HG02610 (cell line): Measurements from ENCODE around the gene FAM200C.

Experiments
- ATAC-seq: cut with Tn5 transposase; IDR thresholded peaks from one replicate; pipeline ENCODE4 v1.9.1; 2021; ENCODE audit warnings: mild to moderate bottlenecking, moderate library complexity; ENCODE audit not compliant: unreplicated experiment

The FAM200C gene

DNA sequence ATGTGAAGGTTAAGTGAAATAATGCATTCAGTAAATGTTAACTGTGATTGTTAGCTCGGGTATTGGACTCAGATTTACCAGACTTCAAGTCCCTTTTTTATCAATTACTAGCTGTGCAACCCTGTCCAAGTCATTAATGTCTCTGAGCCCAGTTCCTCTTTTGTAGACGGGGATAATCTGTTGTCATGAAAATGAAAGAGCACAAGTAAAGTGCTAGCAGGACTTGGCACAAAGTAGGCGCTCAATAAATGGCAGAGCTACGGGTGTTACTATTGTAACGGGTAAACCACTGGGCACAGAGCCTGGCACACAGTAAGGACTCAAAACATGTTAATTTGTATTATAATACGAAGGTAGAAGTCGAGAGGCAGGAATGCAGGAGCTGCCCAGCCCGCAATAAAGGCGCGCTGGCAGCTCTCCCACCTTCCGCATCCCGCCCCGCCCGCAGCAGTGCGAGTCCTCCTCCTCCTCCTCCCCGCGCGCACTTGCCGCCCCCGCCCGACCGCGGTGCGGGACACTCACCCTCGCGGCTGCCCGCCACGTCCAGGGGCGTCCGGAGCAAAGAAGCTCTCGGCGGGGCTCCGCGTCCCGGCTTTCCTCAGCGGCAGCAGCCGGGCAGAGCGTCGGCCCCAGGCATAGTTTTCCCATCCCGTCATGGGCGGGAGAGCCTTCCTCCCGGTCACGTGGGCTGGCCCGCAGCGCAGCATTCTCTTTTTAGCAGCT, 29.7 kb downstream of the FAM200C start, which contains the start of gene C1QTNF2:
TSS of gene C1QTNF2 (minus strand) at position 637 of the 723 bp plus-strand sequence. CDS start 15,615 bp downstream, outside the sequence.
- ATAC-seq, result no peak

DNA sequence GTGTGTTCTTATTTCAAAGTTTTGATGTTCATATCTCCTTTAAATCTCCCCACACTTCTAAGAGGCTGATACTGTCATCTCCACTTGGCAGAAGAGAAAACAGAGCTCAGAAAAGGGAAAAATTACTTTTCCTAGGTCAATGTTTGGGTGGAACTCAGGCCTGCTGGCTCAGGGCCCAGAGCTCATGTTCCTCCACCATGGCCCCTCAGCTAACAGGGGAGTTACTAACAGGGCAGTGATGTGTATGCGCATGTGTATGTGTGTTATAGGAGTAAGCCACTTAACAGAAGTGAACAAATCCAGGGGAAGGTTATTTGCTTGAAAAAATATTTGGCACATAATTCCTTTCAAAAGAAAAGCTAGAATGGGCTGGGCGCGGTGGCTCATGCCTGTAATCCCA, 32.0 kb downstream of the FAM200C start:
- no peak for ATAC-seq

DNA sequence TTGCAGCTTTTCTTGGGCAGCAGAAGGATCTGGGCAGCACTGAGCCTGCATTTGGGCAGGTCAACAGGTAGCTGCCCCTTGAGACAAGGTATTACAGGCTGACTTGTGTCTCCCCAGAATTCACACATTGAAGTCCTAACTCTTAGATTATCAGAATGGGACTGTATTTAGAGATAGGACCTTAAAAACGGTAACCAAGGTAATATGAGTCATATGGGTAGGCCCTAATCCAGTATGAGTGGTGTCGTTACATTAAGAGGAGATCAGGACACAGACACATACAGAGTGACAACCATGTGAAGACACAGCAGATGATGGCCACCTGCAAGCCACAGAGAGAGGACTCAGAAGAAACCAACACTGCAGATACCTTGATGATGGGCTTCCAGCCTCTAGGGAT, 32.6 kb downstream of the FAM200C start:
- ATAC-seq, result no peak

DNA sequence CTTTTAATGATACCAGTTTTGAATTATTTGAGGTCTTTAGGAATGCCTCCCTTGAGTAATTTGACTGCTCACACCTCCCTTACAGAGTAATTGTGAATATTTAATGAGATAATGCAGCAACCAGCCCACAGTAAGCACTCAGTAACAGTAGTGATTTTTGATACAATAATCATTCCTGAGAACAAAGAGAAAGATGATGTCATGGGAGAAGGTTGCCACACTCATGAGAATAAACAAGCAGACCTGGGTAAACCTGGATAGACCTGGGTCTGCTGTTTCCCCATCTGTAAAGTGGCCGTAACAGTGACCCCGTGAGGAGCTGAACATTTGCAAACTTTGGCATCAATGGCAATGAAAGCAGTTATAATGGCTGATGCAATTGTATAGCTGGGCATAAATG, 33.6 kb downstream of the FAM200C start:
- ATAC-seq, result no peak

DNA sequence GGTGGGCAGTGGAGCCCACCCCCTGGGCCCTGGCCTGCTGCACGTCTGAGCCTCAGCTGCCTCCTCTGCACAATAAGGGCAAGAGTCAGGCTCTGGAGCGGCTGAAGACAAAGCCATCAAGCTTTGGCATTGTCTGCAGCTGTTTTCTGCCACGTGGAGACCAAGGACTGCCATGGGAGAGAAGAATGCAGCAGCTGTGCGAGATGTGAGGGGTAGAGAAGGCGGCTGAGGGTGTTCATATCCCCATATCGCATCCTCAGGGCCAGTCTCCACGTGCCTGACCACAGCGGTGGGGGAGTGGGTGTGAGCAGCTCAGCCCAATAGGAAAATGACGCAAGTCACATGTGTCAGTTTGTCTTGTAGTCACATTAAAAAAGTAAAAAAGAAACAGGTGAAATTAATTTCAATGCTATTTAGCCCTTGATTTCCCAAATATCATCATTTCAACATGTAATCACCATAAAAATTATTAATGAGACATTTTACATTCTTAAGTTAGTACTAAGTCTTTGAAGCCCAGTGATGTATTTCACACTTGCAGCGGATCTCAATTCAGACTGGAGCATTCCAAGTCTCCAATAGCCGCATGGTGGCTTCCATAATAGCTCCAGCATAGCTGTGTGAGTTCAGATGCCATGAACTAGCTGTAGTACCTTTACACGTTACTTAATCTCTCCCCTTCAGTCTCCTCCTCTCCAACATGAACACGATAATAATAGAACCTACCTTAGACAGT, 36.0 kb downstream of the FAM200C start:
- ATAC-seq, result no peak

DNA sequence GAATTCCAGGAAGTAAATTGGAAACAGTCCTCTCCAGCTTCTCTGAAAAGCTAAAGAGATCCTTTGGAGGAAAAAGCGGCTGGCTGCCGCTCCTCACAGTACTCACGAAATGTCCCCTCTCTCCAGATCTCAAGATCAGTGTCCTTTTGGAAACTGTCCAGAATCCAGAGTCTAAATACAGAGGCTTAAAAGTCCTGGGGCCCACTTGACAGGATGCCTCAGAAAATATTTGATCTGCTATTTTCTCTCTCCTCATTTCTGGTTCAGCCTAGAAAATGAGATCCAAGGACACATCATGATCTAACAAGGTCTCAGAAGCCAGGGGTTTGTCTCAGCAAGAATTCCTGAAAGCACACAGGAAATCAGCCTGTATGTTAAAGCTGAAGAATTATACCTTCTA, 36.6 kb downstream of the FAM200C start:
- ATAC-seq, result no peak

DNA sequence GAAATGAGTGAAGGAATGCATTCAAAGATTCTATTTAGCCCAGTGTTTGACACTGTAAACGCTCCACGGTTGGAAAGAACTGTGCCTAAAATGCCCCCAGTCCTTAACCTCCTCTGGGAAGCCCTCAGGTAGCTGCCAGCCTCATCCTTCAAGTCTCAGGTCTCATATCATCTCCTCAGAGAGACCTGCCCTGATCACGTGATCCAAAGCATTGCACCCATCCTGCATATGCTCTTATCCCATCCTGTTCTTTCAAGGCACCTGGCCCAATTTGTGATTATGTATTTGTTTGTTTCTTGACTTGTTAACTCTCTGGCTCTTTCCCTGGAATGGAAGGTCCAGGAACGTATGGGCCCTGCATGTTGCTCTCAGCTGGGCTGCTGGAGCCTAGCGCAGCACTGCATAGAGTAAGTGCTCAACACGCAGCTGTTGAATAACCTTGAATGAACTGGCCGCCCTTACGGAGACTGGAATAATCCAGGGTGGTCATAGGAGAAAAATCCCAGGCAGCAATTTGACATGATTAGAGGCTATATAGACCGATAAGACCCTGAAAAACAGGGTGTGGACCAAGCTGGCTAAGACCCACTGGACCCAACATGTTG, 38.1 kb downstream of the FAM200C start:
- ATAC-seq, result no peak

DNA sequence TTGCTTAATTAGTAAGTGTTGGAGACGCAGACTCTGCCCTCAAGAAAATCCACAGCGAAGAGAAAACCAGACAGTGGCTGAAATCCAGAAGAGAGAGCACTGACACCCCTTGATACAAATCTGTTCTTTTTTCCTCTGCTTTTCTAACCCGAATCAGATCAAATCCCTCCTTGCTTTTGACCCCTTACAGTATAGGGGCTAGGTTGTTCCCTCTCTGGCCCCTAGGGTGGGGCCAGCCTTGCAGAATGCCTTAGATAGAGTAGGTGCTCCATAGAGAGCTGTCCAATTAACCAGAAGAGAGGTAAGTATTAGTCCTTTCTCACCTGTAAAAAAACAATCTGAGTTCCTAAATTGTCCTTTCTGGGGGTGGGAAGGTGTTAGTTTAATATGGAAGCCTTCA, 39.5 kb downstream of the FAM200C start:
- ATAC-seq, result no peak

DNA sequence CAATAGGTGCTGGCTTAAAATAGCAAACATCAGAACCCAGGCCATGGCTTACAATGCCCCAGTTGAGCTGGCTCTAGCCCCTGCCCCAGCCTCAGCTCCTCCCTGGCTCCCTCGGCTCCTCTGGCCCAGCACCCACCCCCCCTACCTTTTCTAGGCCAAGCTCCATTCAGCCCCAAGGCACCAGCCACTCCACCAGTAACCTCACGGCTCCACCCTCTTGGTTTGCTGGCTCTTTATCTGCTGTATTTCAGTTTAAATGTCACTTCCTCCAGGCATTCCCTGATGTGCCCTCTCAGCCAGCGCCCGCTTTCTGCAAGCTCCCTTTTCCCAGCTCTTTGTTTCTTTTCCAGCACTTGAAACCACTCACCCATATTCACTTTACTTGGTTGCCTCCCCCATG, 40.0 kb downstream of the FAM200C start:
- no peak for ATAC-seq

DNA sequence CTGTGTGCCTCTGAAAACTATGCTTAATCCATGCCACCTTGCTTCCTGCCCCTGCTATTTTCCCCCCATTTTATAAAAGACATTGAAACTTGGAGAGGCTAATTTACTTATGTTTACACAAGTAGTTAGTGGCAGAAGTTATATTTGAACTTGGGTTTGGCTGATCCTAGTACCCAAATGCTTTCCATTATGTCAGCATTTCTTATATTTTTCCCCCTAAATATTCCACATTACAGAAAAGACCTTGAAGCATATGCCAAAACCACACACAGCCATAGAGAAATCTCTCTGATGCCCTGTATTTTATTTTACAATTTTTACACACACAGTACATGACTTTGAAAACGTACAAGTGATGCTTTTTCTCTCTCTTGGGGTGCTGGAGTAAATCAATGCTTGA, 40.6 kb downstream of the FAM200C start:
- no peak for ATAC-seq

DNA sequence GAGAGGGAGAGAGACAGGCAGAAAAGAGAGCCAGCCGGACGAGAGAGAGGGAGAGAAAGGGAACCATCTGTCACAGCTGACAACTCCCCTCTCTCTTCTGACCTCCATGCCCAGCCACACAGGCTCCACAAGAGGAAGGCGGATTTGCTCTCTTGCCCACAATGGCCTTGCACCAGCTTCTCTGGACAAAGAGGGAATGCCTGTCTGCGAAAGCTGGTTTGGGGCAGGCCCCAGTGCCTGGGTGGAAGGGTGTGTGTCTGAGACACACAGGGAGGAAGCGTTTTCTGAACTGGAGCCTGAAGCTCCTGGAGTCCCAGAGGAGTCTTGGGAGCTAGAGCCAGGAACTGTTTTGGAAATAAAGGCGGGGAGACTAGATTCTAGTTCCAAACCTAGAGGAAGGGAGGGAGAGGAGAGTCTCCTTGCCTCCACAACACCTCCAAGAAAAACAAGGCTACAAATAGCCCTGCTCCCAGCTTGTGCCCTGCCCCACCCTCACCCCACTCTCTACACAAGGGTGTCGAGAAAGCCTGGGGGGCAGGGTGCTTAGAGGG, 41.9 kb downstream of the FAM200C start:
- ATAC-seq, result no peak

DNA sequence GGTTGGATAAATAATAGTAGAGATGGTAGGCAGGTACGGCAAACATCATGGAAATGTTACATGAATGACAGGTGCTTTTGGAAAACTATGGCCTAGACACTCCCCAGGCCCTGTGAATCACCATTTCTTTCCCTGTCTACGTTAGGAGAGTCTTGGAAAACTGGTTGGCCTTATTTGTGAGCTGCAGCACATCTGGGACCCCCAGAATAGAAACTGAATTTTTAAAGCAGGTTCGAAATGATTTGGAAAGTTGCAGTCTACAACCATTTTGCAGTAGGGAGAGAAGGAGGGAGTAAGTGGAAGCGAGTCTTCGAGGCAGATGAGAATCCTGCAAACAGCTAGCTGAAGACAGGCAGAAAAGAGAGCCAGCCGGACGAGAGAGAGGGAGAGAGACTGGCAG, 42.5 kb downstream of the FAM200C start:
- ATAC-seq, result no peak

DNA sequence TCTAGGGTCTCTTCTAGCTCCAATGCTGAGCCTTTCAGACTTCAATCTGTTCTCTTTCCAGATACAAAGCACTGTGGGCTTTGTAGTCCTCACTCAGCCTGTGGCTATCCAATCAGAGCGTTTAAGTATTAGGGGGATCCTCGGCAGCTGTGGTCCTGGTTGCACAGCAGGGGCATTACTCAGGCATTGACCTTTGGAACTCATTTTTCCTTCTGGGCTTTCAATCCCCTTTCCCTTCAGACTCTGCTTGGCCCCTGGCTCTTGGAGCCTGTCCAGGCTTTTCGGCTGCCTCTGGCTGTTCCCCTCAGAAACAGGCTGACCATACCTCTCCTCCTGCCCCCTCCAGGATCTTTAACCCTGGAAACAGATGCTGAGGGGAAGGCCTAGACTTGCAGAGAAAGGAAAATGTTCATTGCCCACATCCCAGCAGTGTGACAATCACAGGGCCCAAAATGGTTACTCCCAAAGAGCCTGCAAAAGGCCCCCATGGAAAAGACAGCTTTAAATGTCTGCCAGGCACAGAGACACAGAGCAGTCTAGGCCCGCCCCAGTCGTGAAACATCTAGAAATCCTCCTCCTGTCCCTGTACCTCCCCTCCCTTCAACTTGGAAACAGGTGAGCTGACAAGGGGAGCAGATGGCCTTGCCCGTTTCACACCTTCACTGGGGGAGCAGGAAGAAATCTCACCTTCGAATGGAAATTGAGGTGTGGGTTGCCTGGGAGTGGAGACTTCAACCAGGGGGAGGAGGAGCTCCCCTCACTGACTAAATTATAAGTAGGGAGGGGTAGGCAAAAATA, 43.1 kb downstream of the FAM200C start:
- ATAC-seq, result no peak

DNA sequence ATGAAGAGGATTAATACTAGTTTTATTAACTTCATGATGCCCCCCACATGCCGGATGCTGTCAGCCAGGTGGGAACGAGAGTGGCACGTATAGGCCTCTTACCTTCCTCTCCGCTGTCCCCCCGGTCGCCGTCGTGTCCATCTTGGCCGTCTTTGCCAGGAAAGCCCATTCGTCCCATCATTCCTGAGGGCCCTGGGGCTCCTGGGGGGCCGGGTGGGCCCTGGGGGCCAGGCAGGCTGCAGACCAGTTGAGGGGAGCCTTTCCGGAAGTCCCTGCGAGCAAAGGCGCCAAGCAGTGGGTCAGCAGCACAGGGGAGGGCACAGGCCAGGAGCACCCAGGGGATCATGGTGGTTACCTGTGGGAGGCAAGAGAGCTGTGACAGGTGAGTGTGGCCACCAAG, 45.2 kb downstream of the FAM200C start:
- no peak for ATAC-seq

DNA sequence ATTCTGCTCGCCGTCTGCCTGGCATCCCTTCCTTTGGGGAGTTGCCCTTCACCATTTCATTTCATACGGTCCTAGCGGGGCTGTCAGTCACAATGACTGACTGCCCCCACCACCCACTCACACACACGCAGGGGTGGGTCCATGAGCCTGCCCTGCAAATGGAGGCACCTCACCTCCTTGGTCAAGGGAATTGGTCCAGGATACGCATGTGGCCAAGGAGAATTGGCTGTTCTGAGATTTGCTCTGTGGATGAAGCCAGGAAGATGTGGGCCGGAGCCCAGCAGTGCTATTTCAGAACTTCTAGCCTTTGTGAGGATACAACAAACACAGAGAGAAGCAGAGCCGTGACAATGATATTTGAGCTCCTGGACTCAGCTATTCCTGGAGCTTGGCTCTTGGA, 46.5 kb downstream of the FAM200C start:
- ATAC-seq, result no peak

DNA sequence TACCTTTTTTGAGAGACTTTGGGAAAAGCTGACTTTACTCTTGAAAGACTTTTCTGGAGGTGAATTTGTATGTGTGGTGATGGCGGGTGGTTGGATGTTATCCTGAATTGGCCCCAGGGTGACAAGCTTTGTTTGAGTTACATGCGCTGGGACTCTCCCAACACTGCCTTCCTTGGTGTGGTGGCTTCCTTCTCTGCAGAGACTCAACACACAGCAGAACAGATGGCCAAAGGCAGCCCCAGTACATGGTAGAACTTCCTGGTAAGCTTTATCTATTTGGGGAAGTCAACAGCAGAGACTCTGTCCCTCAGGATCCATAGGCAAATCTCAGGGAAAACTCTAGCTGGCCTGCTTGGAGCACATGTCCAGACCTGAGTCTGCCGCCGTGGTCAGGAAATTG, 47.5 kb downstream of the FAM200C start:
- ATAC-seq, result no peak

DNA sequence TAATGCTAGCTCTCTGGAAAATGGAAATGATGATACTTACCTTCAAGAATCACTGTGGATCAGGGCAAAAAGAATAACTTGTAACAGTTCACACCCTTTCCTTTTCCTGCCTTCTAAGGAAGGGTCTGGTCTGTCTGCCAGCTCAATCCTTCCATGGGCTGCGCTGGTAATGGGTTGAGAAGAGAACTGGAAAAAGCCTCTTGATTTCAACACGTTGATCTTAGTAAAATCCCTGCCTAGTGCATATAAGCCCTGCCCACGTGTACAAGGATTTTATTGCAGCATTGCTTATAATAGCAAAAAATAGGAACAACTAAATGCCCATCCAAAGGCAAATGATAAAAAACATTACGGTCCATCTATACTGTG, 49.9 kb downstream of the FAM200C start:
- no peak for ATAC-seq

DNA sequence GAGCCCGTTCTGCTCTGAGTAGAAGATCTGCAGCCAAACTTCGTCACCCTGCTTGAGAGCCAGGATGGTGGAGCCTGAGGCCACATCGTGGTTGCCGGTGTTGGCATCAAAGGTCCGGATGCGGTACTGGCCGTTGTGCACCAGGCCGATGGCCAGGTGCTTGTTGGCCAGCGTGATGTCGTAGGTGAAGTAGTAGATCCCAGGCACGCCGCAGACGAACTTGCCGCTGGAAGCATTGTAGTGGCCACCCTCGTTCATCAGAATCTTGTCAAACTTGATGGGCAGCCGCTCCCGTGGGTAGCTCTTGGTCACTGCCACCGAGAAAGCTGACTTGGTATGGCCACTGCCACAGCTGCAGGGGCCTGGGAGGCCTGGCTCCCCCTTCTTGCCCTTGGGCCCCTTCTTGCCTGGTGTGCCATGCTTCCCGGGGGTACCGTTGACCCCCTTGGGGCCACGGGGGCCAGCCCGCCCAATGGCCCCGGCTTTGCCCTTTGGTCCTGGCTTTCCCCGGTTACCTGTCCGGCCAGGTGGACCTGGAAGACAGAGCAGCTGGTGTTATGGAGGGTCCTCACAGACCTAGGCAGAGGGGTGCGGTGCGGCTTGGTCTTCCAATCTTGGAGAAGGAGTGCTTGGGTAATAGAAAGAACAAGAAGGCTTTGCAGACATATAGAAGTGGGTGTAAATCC, 50.5 kb downstream of the FAM200C start:
- ATAC-seq, result no peak

DNA sequence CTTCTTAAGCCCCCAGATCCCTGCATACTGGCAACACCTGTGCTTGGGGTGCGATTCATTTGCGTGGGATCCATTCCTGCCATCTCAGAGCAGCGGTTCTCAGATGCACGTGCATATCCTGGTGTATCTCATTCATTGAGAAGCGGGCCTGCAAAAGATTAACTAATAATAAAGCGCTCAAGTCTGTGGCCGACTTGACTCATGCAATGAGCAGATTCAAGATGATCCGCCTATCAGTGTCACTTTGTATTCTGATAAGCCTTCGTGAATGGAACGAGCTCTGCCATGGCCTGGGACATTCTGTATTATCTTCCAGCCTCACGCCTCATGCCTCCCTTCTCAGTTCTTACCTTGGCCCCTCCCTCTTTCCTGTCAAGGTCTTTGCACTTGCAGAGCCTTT, 51.8 kb downstream of the FAM200C start:
- no peak for ATAC-seq

DNA sequence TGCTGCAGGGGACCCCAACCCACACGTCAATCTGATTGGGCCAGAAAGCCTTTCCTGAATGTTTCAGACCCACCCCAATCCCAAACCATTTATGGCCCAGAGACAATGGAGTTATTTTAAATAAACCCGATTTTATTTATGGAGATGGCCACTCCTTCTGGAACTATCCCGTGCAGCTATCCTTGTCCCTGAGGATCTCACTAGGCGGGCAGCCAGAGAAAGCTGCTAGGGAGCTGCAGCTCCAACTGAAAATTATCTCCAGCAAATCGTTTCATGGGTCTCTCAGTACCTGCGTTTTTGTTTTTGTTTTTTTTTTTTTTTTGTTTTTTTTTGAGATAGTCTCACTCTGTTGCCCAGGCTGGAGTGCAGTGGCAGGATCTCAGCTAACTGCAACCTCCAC, 52.4 kb downstream of the FAM200C start:
- no peak for ATAC-seq
